H1 (cell line): ENCODE data around the gene ADCY9.
"Not testable (repeated sequence)": the region's sequence is repeated elsewhere in the genome, so short reads cannot be mapped to it uniquely, and the experiment has no call there.

Experiments
- CTCF ChIP-seq, 3 experiments: IDR thresholded peaks; 1 replicate in 2 of 3; 2 replicates in 1 of 3; pipeline versions ENCODE4 v1.5.1 to v1.6.1; 2011; ENCODE audit warnings: low read length in 3 of 3, mild to moderate bottlenecking in 3 of 3, inconsistent platforms in 2 of 3, low read depth in 1 of 3, moderate library complexity in 1 of 3; ENCODE audit not compliant: insufficient read depth in 1 of 3; ENCODE audit errors: control extremely low read depth in 1 of 3
- EZH2 ChIP-seq: fragments of 200-600 bp; sonication (generic); IDR thresholded peaks from 2 replicates; pipeline ENCODE4 v1.7.1; 2012; ENCODE audit warnings: low read depth, mild to moderate bottlenecking, moderate library complexity, low read length, inconsistent platforms; ENCODE audit not compliant: severe bottlenecking
- GABPA ChIP-seq: IDR thresholded peaks from 2 replicates; pipeline ENCODE4 v1.6.1; 2011; ENCODE audit warnings: mild to moderate bottlenecking, low read length, moderate library complexity, borderline replicate concordance; ENCODE audit not compliant: insufficient read depth
- HDAC6 ChIP-seq: IDR thresholded peaks from one replicate; pipeline ENCODE4 v1.7.1; 2012; ENCODE audit warnings: low read depth, mild to moderate bottlenecking, inconsistent platforms, low read length, moderate library complexity
- KDM1A ChIP-seq: fragments of 200-600, 300-600 bp; sonication (generic); IDR thresholded peaks from 2 replicates; pipeline ENCODE4 v1.7.1; 2016; ENCODE audit warnings: mild to moderate bottlenecking, low read length, borderline replicate concordance
- POLR2A ChIP-seq, 2 experiments: IDR thresholded peaks; 1 replicate in 1 of 2; 2 replicates in 1 of 2; pipeline ENCODE4 v1.6.1; 2011; ENCODE audit warnings: low read depth in 2 of 2, low read length in 2 of 2, mild to moderate bottlenecking in 2 of 2; ENCODE audit errors: control extremely low read depth in 1 of 2
- RAD21 ChIP-seq, 2 experiments: IDR thresholded peaks in 1 of 2; conservative IDR thresholded peaks in 1 of 2; 2 replicates each; pipeline ENCODE4 v1.6.1; 2011; ENCODE audit warnings: low read depth in 2 of 2, low read length in 2 of 2, improper control_type of control experiment in 1 of 2, inconsistent platforms in 1 of 2, mild to moderate bottlenecking in 1 of 2, moderate library complexity in 1 of 2
- TAF1 ChIP-seq: IDR thresholded peaks from 2 replicates; pipeline ENCODE4 v1.6.1; 2011; ENCODE audit warnings: mild to moderate bottlenecking, low read depth, low read length
- TEAD4 ChIP-seq: IDR thresholded peaks from 2 replicates; pipeline ENCODE4 v1.6.1; 2012; ENCODE audit warnings: low read depth, low read length, inconsistent platforms, mixed read lengths
- ZNF274 ChIP-seq: IDR thresholded peaks from 2 replicates; pipeline ENCODE4 v1.7.0; 2012; ENCODE audit warnings: low read length, borderline replicate concordance; ENCODE audit errors: extremely low read depth

- TF ChIP-seq HDAC6; EZH2; KDM1A; CTCF (IDR thresholded peaks at IDR 0.05; ENCODE audit: control extremely low read depth in 1 of 3, insufficient read depth in 1 of 3, low read depth in 1 of 3, low read length in 3 of 3); TEAD4; ZNF274; RAD21 (IDR thresholded peaks at IDR 0.05 in 1 of 2, conservative IDR thresholded peaks at IDR 0.05 in 1 of 2; ENCODE audit: low read depth in 2 of 2, low read length in 2 of 2); POLR2A (IDR thresholded peaks at IDR 0.05; ENCODE audit: control extremely low read depth in 1 of 2, low read depth in 2 of 2, low read length in 2 of 2); GABPA; TAF1: not testable (repeated sequence)
Observed at GRCh38 chr16:4153364-4153763, 37.1 kb upstream of the ADCY9 start.
